AG10803 (cell line): ENCODE results near the gene MAPRE2.
A peak's percentile ranks its signal among the peaks of the same experiment; 100 is the strongest.

ENCODE experiments used
- DNase-seq: peaks from one replicate; pipeline ENCODE4 v3.0.0; 2010; ENCODE audit warnings: low read depth
- H3K4me3 ChIP-seq: 2 replicates; pipeline ENCODE4 v1.5.1; 2011; ENCODE audit warnings: mild to moderate bottlenecking, low read length, control low read depth
- CTCF ChIP-seq: conservative IDR thresholded peaks from 2 replicates; pipeline ENCODE4 v1.5.1; 2011; ENCODE audit warnings: mild to moderate bottlenecking, low read length, control low read depth, inconsistent platforms

MAPRE2 gene

GRCh38 chr18:35083174-35083712, 42.0 kb downstream of the MAPRE2 start:
- no peak for TF ChIP-seq CTCF
- DNase-seq: no peak
- H3K4me3 ChIP-seq: no peak overlapping the region

GRCh38 chr18:35084494-35085449, 43.6 kb downstream of the MAPRE2 start:
- no peak for TF ChIP-seq CTCF
- no peak overlapping the region for H3K4me3 ChIP-seq
- no peak for DNase-seq

GRCh38 chr18:35085450-35086380, 44.5 kb downstream of the MAPRE2 start:
- no peak for DNase-seq
- TF ChIP-seq CTCF: no peak
- no peak overlapping the region for H3K4me3 ChIP-seq

GRCh38 chr18:35086704-35087103, 45.5 kb downstream of the MAPRE2 start:
- DNase-seq: no peak
- no peak for TF ChIP-seq CTCF
- no peak overlapping the region for H3K4me3 ChIP-seq

GRCh38 chr18:35087726-35088125, 46.5 kb downstream of the MAPRE2 start:
- TF ChIP-seq CTCF: no peak
- H3K4me3 ChIP-seq: no peak overlapping the region
- DNase-seq: no peak

- no peak overlapping the region for H3K4me3 ChIP-seq
- peak; percentile 30 for DNase-seq
- no peak for TF ChIP-seq CTCF
These were observed 47.7 kb downstream of the MAPRE2 start for GRCh38 chr18:35088921-35089320.
